HG03039 (cell line): ENCODE results near the gene ZBTB20.

Source experiments
- ATAC-seq: cut with Tn5 transposase; IDR thresholded peaks from one replicate; pipeline ENCODE4 v1.9.1; 2021; ENCODE audit warnings: mild to moderate bottlenecking, moderate library complexity; ENCODE audit not compliant: unreplicated experiment

The ZBTB20 gene

GRCh38 chr3:114649331-114649730 is 497.8 kb downstream of the ZBTB20 start:
- ATAC-seq: no peak

GRCh38 chr3:114646526-114646925 is 500.6 kb downstream of the ZBTB20 start:
- no peak for ATAC-seq

DNA sequence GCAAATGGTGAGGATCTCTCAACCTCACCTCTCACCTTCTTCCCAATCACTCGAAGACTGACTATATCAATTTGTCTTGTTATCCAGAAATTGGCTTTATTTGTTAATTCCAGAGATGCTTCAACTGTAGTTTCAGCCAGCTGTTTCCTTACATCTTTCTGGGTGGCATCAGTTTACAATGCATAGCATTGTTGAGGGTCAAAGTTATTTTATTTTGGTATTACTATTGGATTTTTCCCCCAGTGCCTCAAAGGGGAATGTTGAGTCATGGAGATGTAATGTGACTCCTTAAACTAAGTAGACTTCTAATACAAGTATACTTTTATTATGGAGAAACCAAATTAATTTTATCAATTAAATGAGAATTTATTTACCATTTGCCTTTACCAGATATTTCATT is 501.7 kb downstream of the ZBTB20 start:
- ATAC-seq: no peak

GRCh38 chr3:114644367-114644766 is 502.7 kb downstream of the ZBTB20 start:
- ATAC-seq: no peak

DNA sequence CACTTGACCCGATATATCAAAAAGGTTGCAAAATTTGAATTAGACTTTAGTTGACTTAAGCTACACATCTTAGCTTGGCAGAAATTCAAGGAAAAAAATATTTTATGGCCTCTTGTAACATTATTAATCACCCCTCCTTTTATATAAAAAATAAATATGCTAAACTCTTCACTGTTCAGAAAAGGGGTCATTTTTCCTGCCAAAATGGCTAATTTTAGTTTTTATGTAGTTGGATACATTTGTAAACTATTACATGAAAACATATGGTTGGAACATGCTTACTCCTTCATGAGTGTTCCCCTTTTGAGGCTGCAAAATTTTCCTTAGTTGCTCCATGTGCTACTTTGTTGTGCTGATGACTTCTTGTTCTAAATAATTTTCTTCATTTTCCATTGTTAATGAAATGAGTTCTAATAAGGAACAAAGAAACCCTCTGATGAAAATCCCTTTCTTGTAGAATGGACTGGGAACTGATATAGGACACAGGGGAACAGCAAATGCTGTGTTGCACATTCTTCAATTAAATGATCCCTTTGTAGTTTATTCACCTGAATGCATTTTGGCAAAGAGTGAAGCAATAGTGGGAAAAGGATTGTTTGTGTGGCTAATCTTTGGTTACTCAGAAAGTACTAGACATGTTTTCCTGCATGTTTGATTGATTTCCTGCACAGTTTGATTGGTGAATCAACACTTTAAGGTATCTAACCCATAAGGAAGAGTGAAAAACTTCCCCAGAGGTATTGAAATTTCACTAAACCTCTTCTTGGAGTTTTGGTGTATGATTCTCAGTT is 503.9 kb downstream of the ZBTB20 start:
- ATAC-seq: no peak

- no peak for ATAC-seq
These were observed 507.0 kb downstream of the ZBTB20 start for GRCh38 chr3:114640126-114640525.

DNA sequence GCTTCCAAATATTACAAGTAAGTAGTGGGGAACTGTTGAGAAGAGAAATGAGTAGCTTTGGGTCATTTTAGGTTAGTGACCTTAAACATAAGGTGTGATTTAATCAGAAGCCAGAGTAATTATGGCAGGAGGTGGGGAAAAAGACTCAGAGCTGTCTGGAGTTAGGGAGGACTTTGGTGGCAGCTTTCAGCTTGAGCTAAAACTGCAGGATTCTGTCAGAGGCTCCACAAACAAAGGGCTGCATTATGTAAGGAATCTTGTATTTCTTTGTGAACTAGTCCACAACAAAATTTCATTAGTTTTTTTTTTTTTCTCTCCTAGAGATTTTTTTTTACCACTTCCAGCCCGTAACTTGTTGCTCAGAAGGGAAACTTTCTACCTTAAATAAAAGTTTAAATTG is 507.9 kb downstream of the ZBTB20 start:
- no peak for ATAC-seq

GRCh38 chr3:114635878-114636277 is 511.2 kb downstream of the ZBTB20 start:
- ATAC-seq: no peak

DNA sequence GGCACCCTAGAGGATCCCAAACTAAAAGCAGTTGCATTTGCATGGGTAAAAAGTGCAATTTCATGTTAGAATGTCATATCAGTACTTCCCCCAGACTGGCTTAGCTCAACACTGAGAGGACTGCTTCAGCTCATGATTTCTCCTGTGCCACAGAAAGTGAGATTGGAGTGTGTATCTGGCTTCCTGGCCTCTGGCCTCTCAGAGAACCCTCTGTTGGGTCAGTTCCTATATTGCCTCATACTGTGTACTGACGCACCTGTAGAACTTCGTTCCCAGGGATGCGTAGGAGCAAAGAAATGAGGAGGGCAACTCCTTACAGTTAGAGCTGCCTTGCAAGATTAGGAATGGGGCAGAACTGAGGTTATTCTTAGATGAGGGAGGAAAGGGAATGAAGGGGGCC is 512.5 kb downstream of the ZBTB20 start:
- ATAC-seq: no peak

GRCh38 chr3:114632757-114633424 is 514.2 kb downstream of the ZBTB20 start:
- ATAC-seq: no peak

- ATAC-seq: no peak
These were observed 519.3 kb downstream of the ZBTB20 start for GRCh38 chr3:114627770-114628169.

DNA sequence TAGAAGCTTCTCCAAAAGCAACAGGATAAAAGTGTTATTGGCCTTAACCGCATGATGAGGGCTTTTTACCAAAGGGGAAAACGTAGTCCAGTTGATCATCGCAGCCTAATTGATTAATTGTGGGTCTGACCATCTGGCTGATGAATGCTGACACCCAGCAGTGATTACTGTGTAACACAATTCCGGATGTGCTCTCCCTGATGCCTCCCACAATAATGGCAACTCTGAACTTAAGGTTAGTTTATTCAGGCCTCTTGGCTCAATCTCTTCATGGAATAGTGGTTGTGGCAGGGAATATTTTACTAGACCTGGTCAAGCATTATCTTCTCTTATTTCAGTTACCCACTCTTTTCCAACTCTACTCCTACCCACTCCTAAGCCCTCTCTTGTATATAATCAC is 520.3 kb downstream of the ZBTB20 start:
- no peak for ATAC-seq

GRCh38 chr3:114624571-114625181 is 522.4 kb downstream of the ZBTB20 start:
- no peak for ATAC-seq

DNA sequence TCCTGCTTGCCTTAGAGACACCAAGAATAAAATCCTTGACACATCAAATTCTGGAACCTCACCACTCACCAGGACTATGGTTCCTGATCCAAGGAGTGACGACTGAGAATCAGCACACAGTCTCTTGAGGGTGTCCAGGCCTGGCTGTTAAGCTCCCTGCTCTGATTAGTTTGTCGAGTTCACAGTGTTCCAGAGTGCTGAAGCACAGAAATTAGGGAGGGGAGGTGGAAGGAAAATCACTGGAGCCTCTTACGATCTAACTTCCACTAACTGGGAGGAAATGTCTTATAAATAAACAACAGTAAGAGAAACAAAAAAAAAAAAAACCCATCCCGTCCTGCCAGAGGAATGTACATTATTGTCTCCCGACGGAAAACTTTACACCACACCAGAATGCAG is 523.0 kb downstream of the ZBTB20 start:
- ATAC-seq: no peak

DNA sequence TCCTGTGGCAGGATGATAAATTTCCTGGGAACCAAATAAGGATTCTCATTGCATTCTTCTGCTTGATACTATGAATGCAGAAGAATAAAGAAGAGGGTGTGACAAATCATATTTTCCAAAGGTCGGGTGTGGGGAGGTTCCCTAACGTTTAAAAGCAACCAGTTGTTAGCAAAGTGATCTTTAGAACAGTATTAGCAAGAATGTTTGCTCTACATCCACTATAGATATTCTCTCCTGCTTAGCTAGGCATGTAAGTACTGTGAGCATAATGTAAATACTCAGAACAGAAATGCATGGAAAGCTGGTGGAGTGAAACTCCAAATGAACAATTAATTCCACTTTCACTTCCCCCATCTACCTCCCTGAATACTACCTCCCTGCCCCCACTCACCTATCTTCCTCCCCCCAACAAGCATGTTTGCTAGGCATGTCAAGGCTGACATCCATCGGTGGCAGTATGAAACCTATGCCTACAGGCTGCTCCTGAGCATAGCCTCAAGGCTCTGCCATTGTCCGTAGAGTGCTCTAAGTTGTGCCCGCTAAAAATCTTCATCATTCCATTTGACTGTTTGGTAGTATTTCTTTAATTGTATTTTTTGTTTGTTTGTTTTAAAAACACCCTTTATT is 523.6 kb downstream of the ZBTB20 start:
- ATAC-seq: no peak

GRCh38 chr3:114622001-114622400 is 525.1 kb downstream of the ZBTB20 start:
- ATAC-seq: no peak

DNA sequence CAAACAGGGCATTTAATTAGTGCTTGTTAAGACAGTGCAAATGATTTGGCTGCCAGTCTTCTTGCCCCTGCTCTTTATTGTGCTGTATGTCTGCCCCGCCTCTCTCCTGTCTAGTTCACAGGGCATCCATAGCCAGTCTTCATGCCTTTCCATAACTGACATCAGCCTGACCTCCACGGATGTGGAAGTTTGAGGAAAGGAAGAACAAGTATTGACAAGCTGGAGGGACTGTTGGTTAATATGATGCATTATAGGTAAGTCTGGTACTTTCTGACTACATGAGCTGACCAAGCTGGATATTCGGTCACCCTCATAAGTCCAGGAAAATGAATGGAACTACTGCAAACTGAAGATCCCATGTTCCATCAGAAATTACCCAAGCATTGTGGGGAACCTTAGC is 527.3 kb downstream of the ZBTB20 start:
- ATAC-seq: no peak

- no peak for ATAC-seq
These were observed 531.5 kb downstream of the ZBTB20 start for GRCh38 chr3:114615523-114616085.

GRCh38 chr3:114609973-114610630 is 537.0 kb downstream of the ZBTB20 start:
- no peak for ATAC-seq

DNA sequence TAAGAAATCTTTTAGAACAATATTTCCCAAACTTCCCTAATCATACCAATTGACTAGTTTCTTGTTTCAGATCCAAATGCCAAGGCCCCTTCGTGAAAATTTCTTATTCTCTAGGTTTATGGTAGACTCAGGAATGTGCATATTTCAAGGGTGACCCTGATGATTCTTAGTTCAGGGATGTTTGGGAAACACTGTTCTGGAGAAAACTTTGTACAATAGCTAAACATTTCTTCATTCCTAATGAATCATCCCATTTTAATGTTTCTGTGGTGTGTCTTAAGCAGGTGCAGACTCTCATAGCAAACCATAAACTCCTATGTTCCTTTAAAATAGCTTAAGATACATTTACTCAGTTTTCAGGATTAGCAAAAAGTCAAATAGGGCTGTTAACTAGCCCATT is 538.8 kb downstream of the ZBTB20 start:
- no peak for ATAC-seq

DNA sequence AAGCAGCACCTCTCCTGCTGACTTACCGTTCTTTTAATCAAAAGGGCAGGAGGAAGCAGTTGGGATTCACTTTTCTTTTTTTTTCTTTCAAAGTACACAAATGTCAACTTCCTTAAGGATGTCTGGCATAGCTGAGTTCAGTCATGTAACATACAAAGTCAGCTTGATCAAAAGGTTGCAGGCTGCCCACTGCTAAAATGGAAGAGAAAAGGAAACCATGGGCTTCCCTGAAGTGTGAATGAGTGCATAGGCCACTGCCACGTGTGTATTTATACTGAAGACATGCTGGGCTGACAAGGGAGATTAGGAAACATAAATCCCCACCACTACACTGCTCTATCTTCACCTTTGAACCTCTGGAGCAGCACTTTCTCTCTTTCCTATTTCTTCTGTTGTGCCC is 540.8 kb downstream of the ZBTB20 start:
- ATAC-seq: no peak
